ENCODE results near the gene CLCNKA.

CLCNKA gene

GRCh38 chr1:16082283-16083038 is 60.6 kb downstream of the CLCNKA start:
- DNase-seq = no peak

- no peak for DNase-seq
These were observed 61.6 kb downstream of the CLCNKA start for GRCh38 chr1:16083486-16083885.
